ENCODE results near the gene ZNF584.
A peak's percentile ranks its signal among the peaks of the same experiment; 100 is the strongest.
"Not testable (repeated sequence)": the region's sequence is repeated elsewhere in the genome, so short reads cannot be mapped to it uniquely, and the experiment has no call there.

The ZNF584 gene

GRCh38 chr19:58408152-58409009 is at the start of gene ZNF584:
TSS of gene ZNF584 (plus strand) at chr19:58408649. CDS start at chr19:58409148, 499 bp downstream.
- DNase-seq (ENCODE audit: low read depth): peak; percentile 88

GRCh38 chr19:58361900-58362271 is 46.6 kb upstream of the ZNF584 start:
- DNase-seq (ENCODE audit: low read depth): no peak

- peak; percentile 95 for DNase-seq (ENCODE audit: low read depth)
Observed at GRCh38 chr19:58362272-58362994, 46.0 kb upstream of the ZNF584 start, which contains the start of gene ZNF497. TSS of gene ZNF497 (minus strand) at chr19:58362751. CDS start at chr19:58357635, 5,116 bp downstream.

GRCh38 chr19:58364146-58364545 is 44.3 kb upstream of the ZNF584 start:
- no peak for DNase-seq (ENCODE audit: low read depth)

- DNase-seq (ENCODE audit: low read depth): no peak
Observed at GRCh38 chr19:58366585-58367430, 41.6 kb upstream of the ZNF584 start.

GRCh38 chr19:58367698-58368454 is 40.6 kb upstream of the ZNF584 start:
- no peak for DNase-seq (ENCODE audit: low read depth)

- no peak for DNase-seq (ENCODE audit: low read depth)
Observed at GRCh38 chr19:58368561-58369360, 39.7 kb upstream of the ZNF584 start.

- DNase-seq (ENCODE audit: low read depth): no peak
Observed at GRCh38 chr19:58372311-58373133, 35.9 kb upstream of the ZNF584 start.

GRCh38 chr19:58374200-58374599 is 34.2 kb upstream of the ZNF584 start:
- no peak for DNase-seq (ENCODE audit: low read depth)

- DNase-seq (ENCODE audit: low read depth): not testable (repeated sequence)
Observed at GRCh38 chr19:58376724-58377123, 31.7 kb upstream of the ZNF584 start.

- no peak for DNase-seq (ENCODE audit: low read depth)
Observed at GRCh38 chr19:58379246-58379645, 29.2 kb upstream of the ZNF584 start.

- DNase-seq (ENCODE audit: low read depth): no peak
Observed at GRCh38 chr19:58380037-58380661, 28.3 kb upstream of the ZNF584 start.

- peak; percentile 94 for DNase-seq (ENCODE audit: low read depth)
Observed at GRCh38 chr19:58380662-58381459, 27.6 kb upstream of the ZNF584 start, which contains the start of gene ZNF837. TSS of gene ZNF837 (minus strand) at chr19:58381030. CDS start at chr19:58369332, 11,698 bp downstream.

GRCh38 chr19:58381460-58382212 is 26.8 kb upstream of the ZNF584 start:
- no peak for DNase-seq (ENCODE audit: low read depth)

- DNase-seq (ENCODE audit: low read depth): no peak
Observed at GRCh38 chr19:58382997-58383603, 25.3 kb upstream of the ZNF584 start.

GRCh38 chr19:58385313-58385890 is 23.0 kb upstream of the ZNF584 start:
- no peak for DNase-seq (ENCODE audit: low read depth)
